CD4-positive, alpha-beta T cell treated with Interferon gamma for 1 hour (primary cell): Measurements from ENCODE around the gene MFN1.

Experiments used
- DNase-seq: peaks from one replicate; pipeline ENCODE4 v3.0.0-alpha.2; 2020

MFN1 gene

DNA sequence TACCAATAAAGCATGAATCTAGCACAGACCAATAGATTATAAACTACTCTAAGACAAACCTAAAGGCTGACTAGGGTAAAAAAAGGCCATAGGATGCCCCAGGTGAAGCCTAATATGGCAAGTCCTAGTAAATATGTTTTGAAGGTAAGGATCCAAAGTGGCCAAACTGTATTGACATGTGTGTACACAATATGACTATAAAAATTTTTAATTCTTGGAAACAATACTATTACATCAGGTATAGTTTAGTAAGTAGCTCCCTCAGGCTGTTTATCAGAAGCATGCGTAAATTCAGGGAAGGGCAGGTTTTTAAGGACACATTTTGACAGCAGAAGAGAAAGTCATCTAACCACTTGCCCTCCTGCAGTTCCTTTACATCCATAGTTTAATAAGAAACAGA is 84.9 kb downstream of the MFN1 start:
- no peak for DNase-seq

DNA sequence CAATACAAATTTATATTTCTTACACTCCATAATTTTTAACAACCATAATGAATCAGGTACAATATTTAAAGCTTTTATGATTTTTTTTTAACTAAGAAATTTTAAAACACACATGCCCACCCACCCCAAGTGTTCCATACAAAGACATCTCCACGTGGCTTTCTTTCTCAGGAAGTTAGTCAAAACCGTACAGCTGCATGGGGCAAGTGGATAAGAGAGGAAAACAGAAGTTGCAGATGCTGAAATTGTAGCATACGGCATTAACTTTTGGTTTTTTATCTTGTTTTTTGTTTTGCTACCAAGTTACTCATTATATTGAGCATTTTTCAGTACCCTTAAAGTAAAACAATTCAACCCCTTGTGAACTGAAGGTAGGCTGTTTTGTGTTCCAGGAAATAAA is 89.0 kb downstream of the MFN1 start:
- DNase-seq = no peak

DNA sequence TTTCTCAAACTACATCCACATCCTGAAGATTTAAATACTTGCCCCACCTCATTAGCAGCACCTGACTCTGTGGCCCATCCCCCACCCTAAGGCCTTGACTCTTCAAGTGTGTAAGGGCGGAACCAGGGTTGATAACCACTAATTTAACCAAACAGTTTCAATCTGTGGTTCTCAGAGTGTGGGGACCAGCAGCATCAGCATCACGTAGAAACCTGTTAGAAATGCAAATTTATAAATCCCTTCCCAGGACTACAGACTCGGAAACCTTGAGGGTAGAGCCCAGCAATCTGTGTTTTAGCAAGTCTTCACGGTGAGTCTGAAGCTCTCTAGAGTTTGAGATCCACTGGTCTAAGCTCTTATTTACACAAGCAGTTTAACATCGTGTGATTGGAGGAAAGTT is 91.3 kb downstream of the MFN1 start:
- DNase-seq = peak; percentile 71
